ENCODE measurements around the gene NEURL4.
A peak's percentile ranks its signal among the peaks of the same experiment; 100 is the strongest.
"Not testable (repeated sequence)": the region's sequence is repeated elsewhere in the genome, so short reads cannot be mapped to it uniquely, and the experiment has no call there.

NEURL4 gene

GRCh38 chr17:7347630-7348477 lies 18.7 kb upstream of the NEURL4 start:
- no peak for DNase-seq (ENCODE audit: low read depth, low spot score)

- no peak for DNase-seq (ENCODE audit: low read depth, low spot score)
These were observed 17.9 kb upstream of the NEURL4 start for GRCh38 chr17:7346761-7347614.

GRCh38 chr17:7343250-7343649 lies 14.1 kb upstream of the NEURL4 start:
- DNase-seq (ENCODE audit: low read depth, low spot score), result no peak

GRCh38 chr17:7341842-7342241 lies 12.7 kb upstream of the NEURL4 start:
- no peak for DNase-seq (ENCODE audit: low read depth, low spot score)

- no peak for DNase-seq (ENCODE audit: low read depth, low spot score)
These were observed 11.0 kb upstream of the NEURL4 start for GRCh38 chr17:7340179-7340578.

- DNase-seq (ENCODE audit: low read depth, low spot score), result not testable (repeated sequence)
These were observed 8.5 kb upstream of the NEURL4 start for GRCh38 chr17:7337600-7337999.

GRCh38 chr17:7336240-7337175 lies 7.4 kb upstream of the NEURL4 start, which contains the start of gene ACAP1:
Gene ACAP1, plus strand, starts transcription at chr17:7336529. Its CDS starts 206 bp downstream, at chr17:7336735.
- DNase-seq (ENCODE audit: low read depth, low spot score), result no peak

- not testable (repeated sequence) for DNase-seq (ENCODE audit: low read depth, low spot score)
These were observed 6.6 kb upstream of the NEURL4 start for GRCh38 chr17:7335765-7336164.

- no peak for DNase-seq (ENCODE audit: low read depth, low spot score)
These were observed 5.9 kb upstream of the NEURL4 start for GRCh38 chr17:7334938-7335538.

GRCh38 chr17:7332600-7333069 lies 3.5 kb upstream of the NEURL4 start:
- not testable (repeated sequence) for DNase-seq (ENCODE audit: low read depth, low spot score)

- DNase-seq (ENCODE audit: low read depth, low spot score), result no peak
These were observed 3.0 kb upstream of the NEURL4 start for GRCh38 chr17:7332111-7332510.

- no peak for DNase-seq (ENCODE audit: low read depth, low spot score)
These were observed 1.5 kb upstream of the NEURL4 start for GRCh38 chr17:7330638-7331015.

- DNase-seq (ENCODE audit: low read depth, low spot score), result no peak
These were observed 982 bp upstream of the NEURL4 start for GRCh38 chr17:7329997-7330637.

GRCh38 chr17:7329374-7329996 lies 350 bp upstream of the NEURL4 start:
- peak; percentile 99 for DNase-seq (ENCODE audit: low read depth, low spot score)

GRCh38 chr17:7328009-7328408 lies 1.1 kb downstream of the NEURL4 start:
- DNase-seq (ENCODE audit: low read depth, low spot score), result no peak

GRCh38 chr17:7327501-7327900 lies 1.6 kb downstream of the NEURL4 start:
- DNase-seq (ENCODE audit: low read depth, low spot score), result no peak

- no peak for DNase-seq (ENCODE audit: low read depth, low spot score)
These were observed 2.1 kb downstream of the NEURL4 start for GRCh38 chr17:7327056-7327455.

- DNase-seq (ENCODE audit: low read depth, low spot score), result no peak
These were observed 2.9 kb downstream of the NEURL4 start for GRCh38 chr17:7326186-7326585.

GRCh38 chr17:7325031-7325528 lies 4.1 kb downstream of the NEURL4 start:
- no peak for DNase-seq (ENCODE audit: low read depth, low spot score)

- DNase-seq (ENCODE audit: low read depth, low spot score), result no peak
These were observed 4.7 kb downstream of the NEURL4 start for GRCh38 chr17:7324438-7324779.
